SK-N-SH treated with all-trans-retinoic acid at 6 μM for 48 hours (cell line): Measurements from ENCODE around the gene SORCS1.

ENCODE experiments used
- BACH2 ChIP-seq: fragments of 250-450 bp; sonication (Bioruptor Pico); IDR thresholded peaks from 2 replicates; pipeline ENCODE4 v1.9.0; 2021; ENCODE audit warnings: mild to moderate bottlenecking, borderline replicate concordance
- ESRRG ChIP-seq: fragments of 250-450 bp; sonication (Bioruptor Pico); IDR thresholded peaks from 2 replicates; pipeline ENCODE4 v1.6.1; 2021; ENCODE audit warnings: mild to moderate bottlenecking
- ZNF70 ChIP-seq: fragments of 450-650 bp; formaldehyde crosslinking; IDR thresholded peaks from 2 replicates; pipeline ENCODE4 v1.5.0; 2020; ENCODE audit warnings: mild to moderate bottlenecking, moderate library complexity

- TF ChIP-seq BACH2 (CRISPR knock-in tag) (no peak), ZNF70 (CRISPR knock-in tag) (no peak), ESRRG (no peak)
Measured at GRCh38 chr10:107168738-107169137, 4.2 kb upstream of the SORCS1 start.
